ENCODE measurements around the gene ULBP3. TPM values are rescaled to one million over a fixed set of nuclear protein-coding genes. Genes with fewer than 3 reads are reported as not detected.

The ULBP3 gene
- total and polyA plus RNA-seq, 9 of the 15 experiments (the other 6 are each of a cell fraction or from before 2014, with no cell fraction given), result 0.25 to 0.33 TPM; not detected in 7

- POLR2A ChIA-PET, result interaction anchor here (0.6 kb wide), 1 partner anchor 239 kb away, joined by 3 read pairs; no protein-coding TSS in a partner anchor
- Histone ChIP-seq H3K79me2 (ENCODE audit: control insufficient read depth, insufficient read depth, low read length) (no peaks in the 10 kb centered on the region), H3K9ac (ENCODE audit: insufficient read depth in 1 of 2, low read depth in 2 of 2, low read length in 2 of 2) (no peak overlapping the region), H3K9me1 (ENCODE audit: control insufficient read depth, insufficient read depth, low read length) (no peaks in the 10 kb centered on the region), H3K4me3 (no peak overlapping the region), H3K27ac (ENCODE audit: extremely low read depth, low read depth, low read length) (no peak overlapping the region), H3K4me2 (ENCODE audit: insufficient read depth, low read length) (no peak overlapping the region), H4K20me1 (replicated peaks; ENCODE audit: control insufficient read depth, insufficient read depth, low read length) (no peaks in the 10 kb centered on the region), H3K4me1 (replicated peaks in 1 of 2; ENCODE audit: control insufficient read depth in 2 of 2, insufficient read depth in 2 of 2, low read length in 2 of 2) (peaks cover 0 to 11% of the 10 kb centered on the region in 2 experiments; a peak in 2 of 5 replicates), H3K9me3 (replicated peaks; ENCODE audit: control insufficient read depth, insufficient read depth, low read depth, low read length) (no peaks in the 10 kb centered on the region), H2AFZ (ENCODE audit: low read depth, low read length) (no peak overlapping the region), H3K36me3 (ENCODE audit: control insufficient read depth, insufficient read depth, low read length) (no peaks in the 10 kb centered on the region), H3K27me3 (ENCODE audit: control insufficient read depth in 2 of 2, insufficient read depth in 2 of 2, low read length in 2 of 2) (peaks cover 23 to 62% of the 10 kb centered on the region in 2 experiments)
- no peak for TF ChIP-seq PKNOX1 (IDR thresholded peaks at IDR 0.05)
- ATAC-seq, result no peak
- intact Hi-C loops (cut with micrococcal nuclease), result loop anchor here (5.0 kb wide), 1 partner anchor 133 kb away; no protein-coding TSS in a partner anchor
- no TSS peak for BruUV-seq (replicated peaks)
- in situ Hi-C loops (cut with MboI), result loop anchor here (25.0 kb wide), 1 partner anchor 747 kb away; no protein-coding TSS in a partner anchor
- no peak for FAIRE-seq
- CTCF ChIA-PET (ENCODE audit: low intra/inter-chr PET ratio), result interaction anchor here (0.6 kb wide), 1 partner anchor 134 kb away, joined by 3 read pairs; no protein-coding TSS in a partner anchor
- no peak for DNase-seq (ENCODE audit: extremely low read depth in 1 of 4, low spot score in 3 of 4)
- 0% methylated on average over 2 of the region's 2 CpGs for WGBS (ENCODE audit: insufficient coverage, low coverage, missing lambda C conversion rate)
These were observed 3.8 kb downstream of the ULBP3 start for GRCh38 chr6:150065083-150065482.

- intact Hi-C loops (cut with micrococcal nuclease), result no loop called here
- H3K4me1 ChIP-seq (replicated peaks in 1 of 2; ENCODE audit: control insufficient read depth in 2 of 2, insufficient read depth in 2 of 2, low read length in 2 of 2), result peaks cover 0 to 2% of the 10 kb centered on the region in 2 experiments; a peak in 2 of 5 replicates
- H3K9me1 ChIP-seq (ENCODE audit: control insufficient read depth, insufficient read depth, low read length), result no peaks in the 10 kb centered on the region
- TF ChIP-seq U2AF2 (optimal IDR thresholded peaks at IDR 0.05; ENCODE audit: low read depth, low read length) (no peak), THAP12 (CRISPR knock-in tag; IDR thresholded peaks at IDR 0.05) (no peak)
- BruUV-seq (replicated peaks), result no TSS peak
- ChIA-PET POLR2A (no interaction called here), CTCF (ENCODE audit: low intra/inter-chr PET ratio) (no interaction called here)
- DNase-seq (ENCODE audit: extremely low read depth in 1 of 4, low spot score in 3 of 4), result no peak
- no peak overlapping the region for H2AFZ ChIP-seq (ENCODE audit: low read depth, low read length)
- peaks cover 31 to 69% of the 10 kb centered on the region in 2 experiments for H3K27me3 ChIP-seq (ENCODE audit: control insufficient read depth in 2 of 2, insufficient read depth in 2 of 2, low read length in 2 of 2)
- no peak overlapping the region for H3K4me2 ChIP-seq (ENCODE audit: insufficient read depth, low read length)
- no peaks in the 10 kb centered on the region for H3K9me3 ChIP-seq (replicated peaks; ENCODE audit: control insufficient read depth, insufficient read depth, low read depth, low read length)
- H3K4me3 ChIP-seq, result no peak overlapping the region
- FAIRE-seq, result no peak
- no peak for ATAC-seq
- H3K9ac ChIP-seq (ENCODE audit: insufficient read depth in 1 of 2, low read depth in 2 of 2, low read length in 2 of 2), result no peak overlapping the region
- in situ Hi-C loops (cut with MboI), result loop anchor here (25.0 kb wide), 1 partner anchor 749 kb away; no protein-coding TSS in a partner anchor
- under 1% methylated on average over 6 of the region's 6 CpGs for WGBS (ENCODE audit: insufficient coverage, low coverage, missing lambda C conversion rate)
- H3K27ac ChIP-seq (ENCODE audit: extremely low read depth, low read depth, low read length), result no peak overlapping the region
- no peaks in the 10 kb centered on the region for H3K36me3 ChIP-seq (ENCODE audit: control insufficient read depth, insufficient read depth, low read length)
- no peaks in the 10 kb centered on the region for H4K20me1 ChIP-seq (replicated peaks; ENCODE audit: control insufficient read depth, insufficient read depth, low read length)
- H3K79me2 ChIP-seq (ENCODE audit: control insufficient read depth, insufficient read depth, low read length), result no peaks in the 10 kb centered on the region
These were observed 5.3 kb downstream of the ULBP3 start for GRCh38 chr6:150063640-150064039.
